CD4-positive, alpha-beta T cell treated with Interleukin-6 for 4 hours (primary cell): Measurements from ENCODE around the gene STIP1.

ENCODE experiments used
- DNase-seq: peaks from one replicate; pipeline ENCODE4 v3.0.0-alpha.2; 2020; ENCODE audit warnings: mixed read lengths

Gene STIP1

DNA sequence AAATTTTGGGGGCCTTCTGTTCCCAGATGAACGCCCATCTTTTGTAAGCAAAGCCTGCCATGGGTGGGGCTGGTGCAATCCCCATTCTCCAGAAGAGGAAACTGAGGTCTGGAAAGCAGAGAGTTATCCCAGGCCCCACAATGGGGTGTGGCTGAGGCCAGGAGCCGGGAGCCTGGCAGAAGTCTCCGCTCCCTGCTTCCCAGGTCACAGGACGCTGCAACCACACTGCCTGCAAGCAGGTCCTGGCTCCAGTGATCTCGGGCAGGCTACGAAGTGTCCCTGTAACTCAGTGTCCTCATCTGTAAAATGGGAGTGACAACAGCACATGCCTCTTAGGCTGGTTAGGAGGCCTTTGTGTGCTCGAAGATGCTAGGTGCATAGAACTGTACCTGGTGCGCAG, 67.1 kb downstream of the STIP1 start:
- DNase-seq = no peak

- DNase-seq = no peak
These were observed 67.5 kb downstream of the STIP1 start for GRCh38 chr11:64253481-64253880.
